HepG2 (cell line): ENCODE results near the gene NAALADL1. TPM values are rescaled to one million over a fixed set of nuclear protein-coding genes. Genes with fewer than 3 reads are reported as not detected.

Source experiments
- CBX1 ChIP-seq: IDR thresholded peaks from one replicate; pipeline ENCODE4 v1.6.1; 2016; ENCODE audit warnings: antibody characterized with exemption, low read depth
- CCAR2 ChIP-seq: fragments of 200-400 bp; formaldehyde crosslinking; optimal IDR thresholded peaks from 2 replicates; pipeline ENCODE3; 2018; ENCODE audit warnings: low read depth, mild to moderate bottlenecking, low read length, moderate library complexity
- FLYWCH1 ChIP-seq: sonication (generic); formaldehyde crosslinking; IDR thresholded peaks from 2 replicates; pipeline ENCODE4 v1.8.1; 2023; ENCODE audit warnings: mild to moderate bottlenecking, missing genetic modification reagents
- HNRNPH1 ChIP-seq: fragments of 200-400 bp; formaldehyde crosslinking; optimal IDR thresholded peaks from 2 replicates; pipeline ENCODE3; 2017; ENCODE audit warnings: mild to moderate bottlenecking, low read depth, low read length
- HOXA7 ChIP-seq: sonication (generic); formaldehyde crosslinking; IDR thresholded peaks from 2 replicates; pipeline ENCODE4 v1.8.1; 2022; ENCODE audit warnings: mild to moderate bottlenecking, missing genetic modification reagents, moderate library complexity
- ONECUT2 ChIP-seq: sonication (generic); formaldehyde crosslinking; IDR thresholded peaks from 2 replicates; pipeline ENCODE4 v1.4.0; 2020; ENCODE audit warnings: missing genetic modification reagents
- RAD51 ChIP-seq: fragments of 450-650 bp; IDR thresholded peaks from 2 replicates; pipeline ENCODE4 v1.6.1; 2016; ENCODE audit warnings: borderline replicate concordance
- RFX5 ChIP-seq: IDR thresholded peaks from 2 replicates; pipeline ENCODE4 v1.6.1; 2011; ENCODE audit warnings: low read depth, low read length, improper control_type of control experiment
- SP1 ChIP-seq, 2 experiments: fragments of 450-650 bp in 1 of 2; sonication (generic) in 1 of 2; formaldehyde crosslinking in 1 of 2; IDR thresholded peaks; 2 replicates each; pipeline versions ENCODE4 v1.4.0 to v1.6.1; 2016 to 2020; ENCODE audit warnings: missing genetic modification reagents in 1 of 2
- STAT5B ChIP-seq: sonication (generic); formaldehyde crosslinking; IDR thresholded peaks from 2 replicates; pipeline ENCODE4 v1.4.0; 2020; ENCODE audit warnings: missing genetic modification reagents
- ZFP36 ChIP-seq: fragments of 150-350 bp; IDR thresholded peaks from 2 replicates; pipeline ENCODE4 v1.6.1; 2018; ENCODE audit warnings: borderline replicate concordance, low read length, low read depth; ENCODE audit not compliant: partially characterized antibody
- ZNF569 ChIP-seq: sonication (generic); formaldehyde crosslinking; IDR thresholded peaks from 2 replicates; pipeline ENCODE4 v1.5.0; 2020; ENCODE audit warnings: mild to moderate bottlenecking, missing genetic modification reagents, moderate library complexity, borderline replicate concordance
- ZNF615 ChIP-seq: sonication (generic); formaldehyde crosslinking; IDR thresholded peaks from 2 replicates; pipeline ENCODE4 v1.5.0; 2020; ENCODE audit warnings: mild to moderate bottlenecking, missing genetic modification reagents, borderline replicate concordance
- ZNF850 ChIP-seq: sonication (generic); formaldehyde crosslinking; conservative IDR thresholded peaks from 2 replicates; pipeline ENCODE4 v1.9.0; 2021; ENCODE audit warnings: mild to moderate bottlenecking, missing genetic modification reagents
- polyA plus RNA-seq, 8 experiments: library from polyadenylated mRNA; depleted of rRNA in 3 of 8; stranded (reverse) in 7 of 8; unstranded in 1 of 8; fragments of >200 nt; fragmentation: Illumina TruSeq in 4 of 8; extraction: Trizol in 4 of 8; gene quantifications; 2 replicates each; pipeline versions ENCODE4 v1.2.1 to v1.2.3, GENCODE V29; 2011 to 2016; ENCODE audit warnings: low read depth in 4 of 8, missing spikeins in 1 of 8, mixed read lengths in 1 of 8; ENCODE audit not compliant: insufficient read depth in 1 of 8
- total RNA-seq, 5 experiments: library from RNA; depleted of rRNA; stranded (reverse); fragments of >200 nt; fragmentation: Illumina TruSeq; extraction: Trizol; gene quantifications; 2 replicates each; pipeline ENCODE4 v1.2.3, GENCODE V29; 2016; ENCODE audit warnings: low read depth in 1 of 5
- TF ChIP-seq, protein P1 (sequence below): sonication (generic); formaldehyde crosslinking; IDR thresholded peaks from 2 replicates; pipeline ENCODE4 v1.5.0; 2020; ENCODE audit warnings: mild to moderate bottlenecking, missing genetic modification reagents
- TF ChIP-seq, protein P2 (sequence below): sonication (generic); formaldehyde crosslinking; IDR thresholded peaks from 2 replicates; pipeline ENCODE4 v1.4.0; 2020; ENCODE audit warnings: missing genetic modification reagents
- TF ChIP-seq, protein P3 (sequence below): sonication (generic); formaldehyde crosslinking; conservative IDR thresholded peaks from 2 replicates; pipeline ENCODE4 v1.8.0; 2022; ENCODE audit warnings: mild to moderate bottlenecking, moderate library complexity, missing genetic modification reagents
- TF ChIP-seq, protein P4 (sequence below): sonication (generic); formaldehyde crosslinking; conservative IDR thresholded peaks from 2 replicates; pipeline ENCODE4 v1.4.0; 2020; ENCODE audit warnings: missing genetic modification reagents

NAALADL1 gene
- total and polyA plus RNA-seq, 2 of the 13 experiments (the other 11 are each of a cell fraction or from before 2014, with no cell fraction given) = 9.3 to 33.9 TPM

DNA sequence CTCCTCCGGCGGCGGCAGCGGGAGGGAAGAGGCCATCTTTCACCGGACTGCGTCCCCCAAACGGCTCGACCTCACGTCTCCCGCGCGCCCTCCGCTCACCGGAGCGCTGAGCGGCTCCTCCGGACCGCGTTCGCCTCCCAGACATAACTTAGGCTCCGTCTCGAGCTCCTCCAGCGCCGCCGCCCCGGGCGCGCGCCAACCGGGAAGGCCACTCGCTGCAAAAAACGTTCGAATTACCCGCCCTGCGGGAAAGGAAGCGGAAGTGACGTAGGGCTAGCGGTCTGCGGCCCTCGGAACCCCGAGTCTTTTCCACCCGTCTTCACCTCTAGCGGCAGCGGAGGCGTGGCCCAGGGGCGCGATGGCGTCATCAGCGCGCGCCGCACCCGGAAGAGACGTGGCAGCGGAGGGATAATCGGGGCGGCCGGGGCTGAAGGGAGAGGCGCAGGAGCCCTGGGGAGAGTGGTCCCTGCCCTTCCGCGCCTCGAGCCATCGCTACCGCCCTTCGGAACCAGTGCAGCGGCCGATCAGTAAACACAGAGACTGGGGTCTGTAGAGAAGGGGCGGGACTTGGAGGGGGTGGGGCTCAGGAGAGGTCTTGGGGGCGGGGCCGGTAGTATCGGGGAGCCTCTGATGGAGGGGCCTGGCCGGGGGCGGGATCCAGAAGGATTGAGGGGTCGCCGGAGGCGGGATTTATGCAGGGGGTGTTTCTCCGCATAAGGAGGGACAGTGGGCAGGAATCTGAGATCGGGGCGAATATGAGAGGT, 25.7 kb upstream of the NAALADL1 start, which contains the start of the genes CDCA5 and ZFPL1 (continued):
- TF ChIP-seq, protein P1, sequence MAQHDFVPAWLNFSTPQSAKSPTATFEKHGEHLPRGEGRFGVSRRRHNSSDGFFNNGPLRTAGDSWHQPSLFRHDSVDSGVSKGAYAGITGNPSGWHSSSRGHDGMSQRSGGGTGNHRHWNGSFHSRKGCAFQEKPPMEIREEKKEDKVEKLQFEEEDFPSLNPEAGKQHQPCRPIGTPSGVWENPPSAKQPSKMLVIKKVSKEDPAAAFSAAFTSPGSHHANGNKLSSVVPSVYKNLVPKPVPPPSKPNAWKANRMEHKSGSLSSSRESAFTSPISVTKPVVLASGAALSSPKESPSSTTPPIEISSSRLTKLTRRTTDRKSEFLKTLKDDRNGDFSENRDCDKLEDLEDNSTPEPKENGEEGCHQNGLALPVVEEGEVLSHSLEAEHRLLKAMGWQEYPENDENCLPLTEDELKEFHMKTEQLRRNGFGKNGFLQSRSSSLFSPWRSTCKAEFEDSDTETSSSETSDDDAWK (CRISPR knock-in tag) = no peak
- TF ChIP-seq ZFP36 (no peak), RAD51 (no peak), ONECUT2 (no peak), HOXA7 (CRISPR knock-in tag) (peak; percentile 70; the same call in 1 of the 2 replicates), HNRNPH1 (no peak), ZNF569 (CRISPR knock-in tag) (no peak), RFX5 (peak; percentile 43; the same call in 1 of the 2 replicates), CCAR2 (no peak), ZNF615 (CRISPR knock-in tag) (no peak), SP1 (IDR thresholded peaks at IDR 0.05) (0 out of 2 replicates have a peak, but pooled peaks have one; percentile 26), SP1 (CRISPR knock-in tag; IDR thresholded peaks at IDR 0.05) (peak; percentile 99), STAT5B (CRISPR knock-in tag) (peak; percentile 28; the same call in 1 of the 2 replicates), CBX1 (peak; percentile 69), FLYWCH1 (CRISPR knock-in tag) (no peak), ZNF850 (CRISPR knock-in tag) (no peak)
- TF ChIP-seq, protein P2, sequence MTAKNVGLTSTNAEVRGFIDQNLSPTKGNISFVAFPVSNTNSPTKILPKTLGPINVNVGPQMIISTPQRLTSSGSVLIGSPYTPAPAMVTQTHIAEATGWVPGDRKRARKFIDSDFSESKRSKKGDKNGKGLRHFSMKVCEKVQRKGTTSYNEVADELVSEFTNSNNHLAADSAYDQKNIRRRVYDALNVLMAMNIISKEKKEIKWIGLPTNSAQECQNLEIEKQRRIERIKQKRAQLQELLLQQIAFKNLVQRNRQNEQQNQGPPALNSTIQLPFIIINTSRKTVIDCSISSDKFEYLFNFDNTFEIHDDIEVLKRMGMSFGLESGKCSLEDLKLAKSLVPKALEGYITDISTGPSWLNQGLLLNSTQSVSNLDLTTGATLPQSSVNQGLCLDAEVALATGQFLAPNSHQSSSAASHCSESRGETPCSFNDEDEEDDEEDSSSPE (CRISPR knock-in tag) = peak; percentile 100
- TF ChIP-seq, protein P3, sequence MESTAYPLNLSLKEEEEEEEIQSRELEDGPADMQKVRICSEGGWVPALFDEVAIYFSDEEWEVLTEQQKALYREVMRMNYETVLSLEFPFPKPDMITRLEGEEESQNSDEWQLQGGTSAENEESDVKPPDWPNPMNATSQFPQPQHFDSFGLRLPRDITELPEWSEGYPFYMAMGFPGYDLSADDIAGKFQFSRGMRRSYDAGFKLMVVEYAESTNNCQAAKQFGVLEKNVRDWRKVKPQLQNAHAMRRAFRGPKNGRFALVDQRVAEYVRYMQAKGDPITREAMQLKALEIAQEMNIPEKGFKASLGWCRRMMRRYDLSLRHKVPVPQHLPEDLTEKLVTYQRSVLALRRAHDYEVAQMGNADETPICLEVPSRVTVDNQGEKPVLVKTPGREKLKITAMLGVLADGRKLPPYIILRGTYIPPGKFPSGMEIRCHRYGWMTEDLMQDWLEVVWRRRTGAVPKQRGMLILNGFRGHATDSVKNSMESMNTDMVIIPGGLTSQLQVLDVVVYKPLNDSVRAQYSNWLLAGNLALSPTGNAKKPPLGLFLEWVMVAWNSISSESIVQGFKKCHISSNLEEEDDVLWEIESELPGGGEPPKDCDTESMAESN (CRISPR knock-in tag) = peak; percentile 88
- TF ChIP-seq, protein P4, sequence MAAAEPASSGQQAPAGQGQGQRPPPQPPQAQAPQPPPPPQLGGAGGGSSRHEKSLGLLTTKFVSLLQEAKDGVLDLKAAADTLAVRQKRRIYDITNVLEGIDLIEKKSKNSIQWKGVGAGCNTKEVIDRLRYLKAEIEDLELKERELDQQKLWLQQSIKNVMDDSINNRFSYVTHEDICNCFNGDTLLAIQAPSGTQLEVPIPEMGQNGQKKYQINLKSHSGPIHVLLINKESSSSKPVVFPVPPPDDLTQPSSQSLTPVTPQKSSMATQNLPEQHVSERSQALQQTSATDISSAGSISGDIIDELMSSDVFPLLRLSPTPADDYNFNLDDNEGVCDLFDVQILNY (CRISPR knock-in tag) = peak; percentile 100
